Endothelial cell of umbilical vein (primary cell): ENCODE data around the gene NBEAL2.

Source experiments
- EZH2 ChIP-seq: IDR thresholded peaks from 2 replicates; pipeline ENCODE4 v1.6.1; 2012; ENCODE audit warnings: borderline replicate concordance, low read depth, mild to moderate bottlenecking, moderate library complexity, low read length, inconsistent platforms; ENCODE audit not compliant: severe bottlenecking
- POLR2A ChIP-seq: IDR thresholded peaks from 2 replicates; pipeline ENCODE4 v1.6.1; 2012; ENCODE audit warnings: low read depth, mild to moderate bottlenecking, control low read depth, low read length
- POLR2AphosphoS5 ChIP-seq: IDR thresholded peaks from 2 replicates; pipeline ENCODE4 v1.6.1; 2012; ENCODE audit warnings: low read depth, mild to moderate bottlenecking, control low read depth, low read length, moderate library complexity; ENCODE audit not compliant: insufficient read depth
- TF ChIP-seq, protein P1 (sequence below), 2 donors: IDR thresholded peaks; 1 replicate in 1 of 2; 2 replicates in 1 of 2; pipeline ENCODE4 v1.5.1; 2011; ENCODE audit warnings: low read length in 2 of 2, mild to moderate bottlenecking in 2 of 2, moderate library complexity in 2 of 2, control low read depth in 1 of 2, inconsistent platforms in 1 of 2, low read depth in 1 of 2; ENCODE audit not compliant: insufficient read depth in 1 of 2; ENCODE audit errors: extremely low read depth in 1 of 2

DNA sequence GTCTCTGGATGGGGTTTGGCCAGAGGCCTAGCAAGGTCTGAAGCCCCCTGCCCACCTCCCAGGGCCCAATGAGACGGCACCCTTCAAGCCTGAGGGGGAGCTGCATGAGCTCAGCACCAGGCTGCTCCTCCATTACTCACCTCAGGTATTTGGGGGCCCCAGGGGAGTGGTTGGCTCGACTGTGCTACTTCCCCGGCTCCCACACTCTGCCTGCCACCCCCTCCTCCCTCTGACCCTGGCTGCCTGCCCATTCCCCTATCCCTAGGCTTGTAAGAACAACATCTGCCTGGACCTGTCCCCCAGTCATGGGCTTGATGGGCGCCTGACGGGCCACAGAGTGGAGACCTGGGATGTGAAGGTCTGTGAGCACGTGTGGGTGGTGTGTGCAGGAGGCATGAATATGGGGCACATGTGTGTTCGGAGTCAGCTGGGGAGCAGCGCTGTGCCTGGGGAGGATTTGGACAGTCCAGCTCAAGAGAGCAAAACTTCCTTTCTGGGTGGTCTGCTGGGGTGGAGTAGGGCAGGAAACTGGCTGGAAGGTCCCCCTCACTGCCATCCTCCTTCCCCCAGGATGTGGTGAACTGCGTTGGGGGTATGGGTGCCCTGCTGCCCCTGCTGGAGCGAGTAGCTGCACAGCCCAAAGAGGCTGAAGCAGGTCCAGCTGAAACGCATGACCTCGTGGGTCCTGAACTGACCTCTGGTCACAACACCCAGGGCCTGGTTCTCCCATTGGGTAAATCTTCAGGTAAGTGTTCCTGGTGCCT, 17.4 kb downstream of the NBEAL2 start:
- TF ChIP-seq, protein P1, sequence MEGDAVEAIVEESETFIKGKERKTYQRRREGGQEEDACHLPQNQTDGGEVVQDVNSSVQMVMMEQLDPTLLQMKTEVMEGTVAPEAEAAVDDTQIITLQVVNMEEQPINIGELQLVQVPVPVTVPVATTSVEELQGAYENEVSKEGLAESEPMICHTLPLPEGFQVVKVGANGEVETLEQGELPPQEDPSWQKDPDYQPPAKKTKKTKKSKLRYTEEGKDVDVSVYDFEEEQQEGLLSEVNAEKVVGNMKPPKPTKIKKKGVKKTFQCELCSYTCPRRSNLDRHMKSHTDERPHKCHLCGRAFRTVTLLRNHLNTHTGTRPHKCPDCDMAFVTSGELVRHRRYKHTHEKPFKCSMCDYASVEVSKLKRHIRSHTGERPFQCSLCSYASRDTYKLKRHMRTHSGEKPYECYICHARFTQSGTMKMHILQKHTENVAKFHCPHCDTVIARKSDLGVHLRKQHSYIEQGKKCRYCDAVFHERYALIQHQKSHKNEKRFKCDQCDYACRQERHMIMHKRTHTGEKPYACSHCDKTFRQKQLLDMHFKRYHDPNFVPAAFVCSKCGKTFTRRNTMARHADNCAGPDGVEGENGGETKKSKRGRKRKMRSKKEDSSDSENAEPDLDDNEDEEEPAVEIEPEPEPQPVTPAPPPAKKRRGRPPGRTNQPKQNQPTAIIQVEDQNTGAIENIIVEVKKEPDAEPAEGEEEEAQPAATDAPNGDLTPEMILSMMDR (IDR thresholded peaks at IDR 0.05; ENCODE audit: extremely low read depth in 1 of 2, insufficient read depth in 1 of 2, low read depth in 1 of 2, low read length in 2 of 2): no peak
- TF ChIP-seq POLR2AphosphoS5 (no peak), EZH2 (no peak), POLR2A (no peak)
